ENCODE results near the gene ODR4.

DNA sequence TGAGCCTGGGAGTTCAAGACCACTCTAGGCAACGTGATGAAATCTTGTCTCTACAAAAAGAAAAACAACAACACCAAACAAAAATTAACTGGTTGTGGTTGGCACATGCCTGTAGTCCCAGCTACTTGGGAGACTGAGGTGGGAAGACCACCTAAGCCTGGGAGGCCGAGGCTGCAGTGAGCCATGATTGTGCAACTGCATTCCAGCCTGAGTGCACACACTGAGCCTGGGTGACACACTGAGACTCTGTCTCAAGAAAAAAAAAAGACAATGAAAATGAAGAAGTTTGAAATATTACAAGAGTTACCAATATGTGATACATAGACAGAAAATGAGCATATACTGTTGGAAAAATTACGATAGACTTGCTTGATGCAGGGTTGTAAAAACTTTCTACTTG, 53.4 kb downstream of the ODR4 start:
- TF ChIP-seq, protein P1, sequence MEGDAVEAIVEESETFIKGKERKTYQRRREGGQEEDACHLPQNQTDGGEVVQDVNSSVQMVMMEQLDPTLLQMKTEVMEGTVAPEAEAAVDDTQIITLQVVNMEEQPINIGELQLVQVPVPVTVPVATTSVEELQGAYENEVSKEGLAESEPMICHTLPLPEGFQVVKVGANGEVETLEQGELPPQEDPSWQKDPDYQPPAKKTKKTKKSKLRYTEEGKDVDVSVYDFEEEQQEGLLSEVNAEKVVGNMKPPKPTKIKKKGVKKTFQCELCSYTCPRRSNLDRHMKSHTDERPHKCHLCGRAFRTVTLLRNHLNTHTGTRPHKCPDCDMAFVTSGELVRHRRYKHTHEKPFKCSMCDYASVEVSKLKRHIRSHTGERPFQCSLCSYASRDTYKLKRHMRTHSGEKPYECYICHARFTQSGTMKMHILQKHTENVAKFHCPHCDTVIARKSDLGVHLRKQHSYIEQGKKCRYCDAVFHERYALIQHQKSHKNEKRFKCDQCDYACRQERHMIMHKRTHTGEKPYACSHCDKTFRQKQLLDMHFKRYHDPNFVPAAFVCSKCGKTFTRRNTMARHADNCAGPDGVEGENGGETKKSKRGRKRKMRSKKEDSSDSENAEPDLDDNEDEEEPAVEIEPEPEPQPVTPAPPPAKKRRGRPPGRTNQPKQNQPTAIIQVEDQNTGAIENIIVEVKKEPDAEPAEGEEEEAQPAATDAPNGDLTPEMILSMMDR (IDR thresholded peaks at IDR 0.05) = no peak
- no peak for TF ChIP-seq POLR2A (IDR thresholded peaks at IDR 0.05)
- TF ChIP-seq POLR2AphosphoS5 (IDR thresholded peaks at IDR 0.05; ENCODE audit: insufficient read depth in 1 of 2, low read depth in 1 of 2) = no peak

Measured in vagina (tissue), 2 donors.